KMS-11 (cell line): ENCODE measurements around the gene RAET1E.
A peak's percentile ranks its signal among the peaks of the same experiment; 100 is the strongest.
"Not testable (repeated sequence)": the region's sequence is repeated elsewhere in the genome, so short reads cannot be mapped to it uniquely, and the experiment has no call there.

Experiments
- H2AFZ ChIP-seq: fragments of 200-600 bp; sonication (generic); 2 replicates; pipeline ENCODE4 v1.6.1; 2016; ENCODE audit warnings: antibody characterized with exemption, mixed run types, low read depth
- H3K27ac ChIP-seq: fragments of 200-600 bp; sonication (generic); 2 replicates; pipeline ENCODE4 v1.6.1; 2016; ENCODE audit warnings: mild to moderate bottlenecking, mixed run types
- H3K27me3 ChIP-seq: fragments of 200-600 bp; sonication (generic); 2 replicates; pipeline ENCODE4 v1.6.1; 2017; ENCODE audit warnings: mild to moderate bottlenecking, low read depth, mixed run types, moderate library complexity; ENCODE audit not compliant: insufficient read depth
- H3K36me3 ChIP-seq: fragments of 200-600 bp; sonication (generic); 2 replicates; pipeline ENCODE4 v1.6.1; 2017; ENCODE audit warnings: mild to moderate bottlenecking, mixed run types; ENCODE audit not compliant: insufficient read depth
- H3K4me1 ChIP-seq: fragments of 200-600 bp; sonication (generic); 2 replicates; pipeline ENCODE4 v1.6.1; 2016; ENCODE audit warnings: mild to moderate bottlenecking, low read depth, mixed run types; ENCODE audit not compliant: poor library complexity, severe bottlenecking
- H3K4me2 ChIP-seq: fragments of 200-600 bp; sonication (generic); 2 replicates; pipeline ENCODE4 v1.7.0; 2016; ENCODE audit warnings: mild to moderate bottlenecking, mixed run types
- H3K4me3 ChIP-seq: fragments of 200-600 bp; sonication (generic); IDR thresholded peaks from 2 replicates; pipeline ENCODE4 v1.6.1; 2017; ENCODE audit warnings: low read depth, low read length, mixed read lengths; ENCODE audit not compliant: insufficient read depth
- H3K79me2 ChIP-seq: fragments of 200-600 bp; sonication (generic); 2 replicates; pipeline ENCODE4 v1.6.1; 2016; ENCODE audit warnings: low read depth, mixed run types; ENCODE audit not compliant: insufficient read depth
- H3K9ac ChIP-seq: fragments of 200-600 bp; sonication (generic); 2 replicates; pipeline ENCODE4 v1.6.1; 2016; ENCODE audit warnings: mild to moderate bottlenecking, mixed run types
- H4K20me1 ChIP-seq: fragments of 200-600 bp; sonication (generic); 2 replicates; pipeline ENCODE4 v1.6.1; 2016; ENCODE audit warnings: mild to moderate bottlenecking, mixed run types; ENCODE audit not compliant: insufficient read depth
- TF ChIP-seq, protein P1 (sequence below): fragments of 200-600 bp; sonication (generic); conservative IDR thresholded peaks from 2 replicates; pipeline ENCODE4 v1.6.1; 2017; ENCODE audit warnings: low read depth, mild to moderate bottlenecking, antibody characterized with exemption, low read length, moderate library complexity, mixed read lengths

RAET1E gene

DNA sequence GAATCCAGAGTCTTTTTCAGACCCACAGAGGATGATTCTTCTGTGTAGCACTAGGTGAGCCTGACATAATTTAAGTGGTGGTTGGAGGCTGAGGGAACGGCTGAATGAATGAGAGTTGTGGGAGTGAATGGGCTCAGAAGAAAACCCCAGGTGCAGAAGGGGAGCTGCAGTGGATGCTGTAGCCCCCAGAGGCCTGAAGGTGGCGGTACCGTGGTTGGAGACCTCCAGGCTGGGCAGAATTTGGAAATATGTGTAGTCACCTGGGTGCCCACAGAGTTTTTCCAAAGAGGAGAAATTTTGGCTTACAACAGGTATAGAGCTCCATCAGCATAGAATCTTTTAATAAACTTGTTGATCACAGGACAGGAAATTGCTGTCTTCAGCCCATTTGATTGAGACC is 31.5 kb upstream of the RAET1E start:
- Histone ChIP-seq H3K9ac (no peak overlapping the region), H2AFZ (no peak overlapping the region), H3K27me3 (peaks cover 54% of the 10 kb centered on the region; the same call in 1 of the 2 replicates), H3K4me2 (no peak overlapping the region), H3K79me2 (no peaks in the 10 kb centered on the region), H4K20me1 (no peaks in the 10 kb centered on the region), H3K36me3 (no peaks in the 10 kb centered on the region), H3K27ac (no peak overlapping the region), H3K4me3 (no peak overlapping the region), H3K4me1 (no peaks in the 10 kb centered on the region)
- TF ChIP-seq, protein P1, sequence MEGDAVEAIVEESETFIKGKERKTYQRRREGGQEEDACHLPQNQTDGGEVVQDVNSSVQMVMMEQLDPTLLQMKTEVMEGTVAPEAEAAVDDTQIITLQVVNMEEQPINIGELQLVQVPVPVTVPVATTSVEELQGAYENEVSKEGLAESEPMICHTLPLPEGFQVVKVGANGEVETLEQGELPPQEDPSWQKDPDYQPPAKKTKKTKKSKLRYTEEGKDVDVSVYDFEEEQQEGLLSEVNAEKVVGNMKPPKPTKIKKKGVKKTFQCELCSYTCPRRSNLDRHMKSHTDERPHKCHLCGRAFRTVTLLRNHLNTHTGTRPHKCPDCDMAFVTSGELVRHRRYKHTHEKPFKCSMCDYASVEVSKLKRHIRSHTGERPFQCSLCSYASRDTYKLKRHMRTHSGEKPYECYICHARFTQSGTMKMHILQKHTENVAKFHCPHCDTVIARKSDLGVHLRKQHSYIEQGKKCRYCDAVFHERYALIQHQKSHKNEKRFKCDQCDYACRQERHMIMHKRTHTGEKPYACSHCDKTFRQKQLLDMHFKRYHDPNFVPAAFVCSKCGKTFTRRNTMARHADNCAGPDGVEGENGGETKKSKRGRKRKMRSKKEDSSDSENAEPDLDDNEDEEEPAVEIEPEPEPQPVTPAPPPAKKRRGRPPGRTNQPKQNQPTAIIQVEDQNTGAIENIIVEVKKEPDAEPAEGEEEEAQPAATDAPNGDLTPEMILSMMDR = peak; percentile 50

DNA sequence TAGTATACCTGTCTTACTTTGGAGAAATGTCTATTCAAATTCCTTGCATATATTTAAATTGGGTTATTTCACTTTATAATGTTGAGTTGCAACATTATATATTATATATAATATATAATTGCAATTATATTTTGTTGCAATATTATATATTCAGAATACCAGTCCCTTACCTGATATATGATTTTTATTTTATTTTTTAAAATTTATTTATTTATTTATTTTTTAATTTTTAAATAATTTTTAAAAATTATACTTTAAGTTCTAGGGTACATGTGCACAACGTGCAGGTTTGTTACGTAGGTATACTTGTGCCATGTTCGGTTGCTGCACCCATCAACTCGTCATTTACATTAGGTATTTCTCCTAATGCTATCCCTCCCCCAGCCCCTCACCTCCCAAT is 29.1 kb upstream of the RAET1E start:
- not testable (repeated sequence) for H4K20me1 ChIP-seq, H3K9ac ChIP-seq
- peaks cover 59% of the 10 kb centered on the region; the same call in 1 of the 2 replicates for H3K27me3 ChIP-seq

DNA sequence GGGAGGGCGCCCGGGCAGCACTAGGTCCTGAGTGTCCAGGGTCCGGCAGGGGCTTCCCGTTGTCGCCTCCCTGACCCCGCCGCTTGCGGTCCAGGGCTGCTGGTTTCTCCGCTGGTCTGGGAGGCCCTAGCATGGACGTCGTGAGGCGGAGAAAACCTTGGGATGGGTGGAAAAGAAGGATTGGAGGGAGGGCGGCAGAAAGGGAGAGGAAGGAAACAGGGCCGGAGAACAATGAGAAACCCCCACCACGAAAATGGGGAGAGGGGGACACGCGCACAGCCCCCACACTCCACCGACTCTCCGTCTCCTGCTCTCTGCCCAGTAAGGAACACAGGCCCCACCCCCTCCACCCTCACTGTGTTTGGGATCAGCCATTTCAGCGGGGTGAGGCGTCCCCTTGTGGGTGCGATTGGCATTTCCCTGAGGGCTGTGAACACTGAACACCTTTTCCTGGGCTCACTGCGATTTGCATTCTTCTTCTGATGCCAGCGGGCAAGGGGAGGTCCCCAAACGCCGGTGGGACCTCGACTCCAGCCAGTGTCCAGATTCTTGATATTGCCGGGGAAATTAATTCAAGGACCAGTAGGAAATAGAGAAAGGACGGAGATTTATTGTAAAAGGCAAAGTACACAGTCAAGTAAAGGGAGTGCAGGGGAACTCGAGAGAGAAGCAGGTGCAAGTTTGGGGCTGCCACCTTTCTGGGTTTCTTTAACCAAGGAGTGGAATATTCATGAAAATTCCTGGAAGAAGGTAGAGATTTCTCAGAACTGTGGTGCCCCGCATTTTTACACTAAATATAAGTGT is 28.3 kb upstream of the RAET1E start:
- Histone ChIP-seq H2AFZ (no peak overlapping the region; the same call in 1 of the 2 replicates), H3K27ac (no peak overlapping the region), H3K27me3 (peaks cover 55% of the 10 kb centered on the region; the same call in 1 of the 2 replicates), H4K20me1 (no peaks in the 10 kb centered on the region), H3K4me1 (no peaks in the 10 kb centered on the region), H3K79me2 (no peaks in the 10 kb centered on the region), H3K4me2 (peak overlapping the region; percentile 1; the same call in 1 of the 2 replicates), H3K36me3 (no peaks in the 10 kb centered on the region), H3K9ac (no peak overlapping the region), H3K4me3 (no peak overlapping the region)
- TF ChIP-seq, protein P1 = peak; percentile 71

More for the DNA sequence above, 29.1 kb upstream of the RAET1E start:
- not testable (repeated sequence) for H3K79me2 ChIP-seq, H3K4me3 ChIP-seq, H2AFZ ChIP-seq, H3K36me3 ChIP-seq, H3K4me1 ChIP-seq, H3K27ac ChIP-seq, H3K4me2 ChIP-seq

DNA sequence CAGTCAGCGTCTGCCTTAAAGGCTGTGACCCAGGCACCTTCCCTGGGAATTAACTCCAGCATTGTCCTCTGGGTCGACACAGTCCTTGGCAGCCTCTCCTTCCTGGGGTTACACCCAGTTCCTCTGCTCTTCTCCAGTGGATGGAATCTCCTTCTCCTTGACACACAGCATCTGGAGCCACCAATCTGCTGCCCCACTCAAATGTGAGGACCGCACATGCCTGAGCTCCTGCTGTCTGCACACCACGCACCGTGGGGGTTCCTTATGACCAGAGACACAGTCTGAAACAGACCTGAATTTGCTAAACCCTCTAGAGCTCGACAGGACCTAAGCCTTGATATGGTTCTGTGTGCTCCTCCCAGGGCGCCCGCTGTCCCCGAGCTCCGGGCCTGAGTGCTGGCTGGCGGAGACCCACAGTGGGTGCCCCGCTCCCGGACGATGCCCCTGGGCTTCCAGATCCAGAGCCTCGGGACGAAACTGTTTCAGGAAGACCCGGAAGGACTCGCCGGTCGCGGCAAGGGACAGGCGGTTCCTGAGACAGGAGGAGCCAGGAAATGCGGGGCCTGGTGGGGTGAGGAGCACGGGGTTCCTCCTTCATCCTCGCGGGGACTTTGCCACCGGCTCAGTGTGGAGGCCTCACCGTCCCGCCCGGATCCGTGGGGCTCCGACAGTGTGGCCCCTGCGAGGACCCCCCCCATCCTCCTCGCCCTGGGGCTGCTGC is 27.5 kb upstream of the RAET1E start:
- Histone ChIP-seq H3K27me3 (peaks cover 57% of the 10 kb centered on the region), H3K79me2 (no peaks in the 10 kb centered on the region), H3K27ac (no peak overlapping the region), H3K36me3 (no peaks in the 10 kb centered on the region), H2AFZ (no peak overlapping the region), H3K4me2 (no peak overlapping the region; the same call in 1 of the 2 replicates), H3K9ac (no peak overlapping the region), H4K20me1 (no peaks in the 10 kb centered on the region), H3K4me3 (no peak overlapping the region), H3K4me1 (no peaks in the 10 kb centered on the region)
- TF ChIP-seq, protein P1 = no peak
